HepG2 (cell line): ENCODE data around the gene TCEANC. TPM values are rescaled to one million over a fixed set of nuclear protein-coding genes. Genes with fewer than 3 reads are reported as not detected.
A peak's percentile ranks its signal among the peaks of the same experiment; 100 is the strongest.

Experiments used
- AKNA ChIP-seq: sonication (generic); formaldehyde crosslinking; IDR thresholded peaks from 2 replicates; pipeline ENCODE4 v1.4.0; 2020; ENCODE audit warnings: missing genetic modification reagents, borderline replicate concordance
- ATF2 ChIP-seq: sonication (generic); formaldehyde crosslinking; IDR thresholded peaks from 2 replicates; pipeline ENCODE4 v1.4.0; 2020; ENCODE audit warnings: missing genetic modification reagents
- CHD2 ChIP-seq: IDR thresholded peaks from 2 replicates; pipeline ENCODE4 v1.6.1; 2011; ENCODE audit warnings: low read depth, low read length, improper control_type of control experiment
- JARID2 ChIP-seq: sonication (generic); formaldehyde crosslinking; IDR thresholded peaks from 2 replicates; pipeline ENCODE4 v1.8.1; 2023; ENCODE audit warnings: missing genetic modification reagents, inconsistent platforms; ENCODE audit not compliant: insufficient replicate concordance
- JUND ChIP-seq: sonication (generic); formaldehyde crosslinking; IDR thresholded peaks from 2 replicates; pipeline ENCODE4 v1.8.0; 2022; ENCODE audit warnings: mild to moderate bottlenecking, missing genetic modification reagents
- MAF1 ChIP-seq: sonication (generic); formaldehyde crosslinking; IDR thresholded peaks from 2 replicates; pipeline ENCODE4 v1.5.0; 2020; ENCODE audit warnings: missing genetic modification reagents, borderline replicate concordance
- POGZ ChIP-seq: sonication (generic); formaldehyde crosslinking; IDR thresholded peaks from 2 replicates; pipeline ENCODE4 v1.4.0; 2020; ENCODE audit warnings: mild to moderate bottlenecking, missing genetic modification reagents
- RNF219 ChIP-seq: sonication (generic); formaldehyde crosslinking; IDR thresholded peaks from 2 replicates; pipeline ENCODE4 v1.5.0; 2020; ENCODE audit warnings: mild to moderate bottlenecking, missing genetic modification reagents
- RXRB ChIP-seq: IDR thresholded peaks from 2 replicates; pipeline ENCODE4 v1.6.1; 2016; ENCODE audit warnings: borderline replicate concordance, missing genetic modification reagents, missing compliant biosample characterization
- SNAPC2 ChIP-seq: sonication (generic); formaldehyde crosslinking; IDR thresholded peaks from 2 replicates; pipeline ENCODE4 v1.8.1; 2022; ENCODE audit warnings: mild to moderate bottlenecking, missing genetic modification reagents
- SUZ12 ChIP-seq: fragments of 150-350 bp; IDR thresholded peaks from 2 replicates; pipeline ENCODE4 v1.6.1; 2014; ENCODE audit warnings: low read depth, low read length
- TBX2 ChIP-seq: sonication (generic); formaldehyde crosslinking; IDR thresholded peaks from 2 replicates; pipeline ENCODE4 v1.5.0; 2020; ENCODE audit warnings: missing genetic modification reagents, mild to moderate bottlenecking, borderline replicate concordance
- THAP11 ChIP-seq: IDR thresholded peaks from 2 replicates; pipeline ENCODE4 v1.6.1; 2016; ENCODE audit warnings: missing biosample characterization, missing genetic modification reagents
- U2AF1 ChIP-seq: fragments of 200-400 bp; formaldehyde crosslinking; optimal IDR thresholded peaks from 2 replicates; pipeline ENCODE3; 2017; ENCODE audit warnings: mild to moderate bottlenecking, low read depth, low read length
- ZFAT ChIP-seq: sonication (generic); formaldehyde crosslinking; conservative IDR thresholded peaks from 2 replicates; pipeline ENCODE4 v1.8.1; 2023; ENCODE audit warnings: missing genetic modification reagents, inconsistent platforms
- ZNF180 ChIP-seq: sonication (generic); formaldehyde crosslinking; IDR thresholded peaks from 2 replicates; pipeline ENCODE4 v1.4.0; 2020; ENCODE audit warnings: low read depth, missing genetic modification reagents, borderline replicate concordance
- ZNF354B ChIP-seq: sonication (generic); formaldehyde crosslinking; IDR thresholded peaks from 2 replicates; pipeline ENCODE4 v1.8.0; 2022; ENCODE audit warnings: mild to moderate bottlenecking, missing genetic modification reagents
- ZNF44 ChIP-seq: sonication (generic); formaldehyde crosslinking; IDR thresholded peaks from 2 replicates; pipeline ENCODE4 v1.5.1; 2020; ENCODE audit warnings: mild to moderate bottlenecking, missing genetic modification reagents
- ZNF709 ChIP-seq: sonication (generic); formaldehyde crosslinking; IDR thresholded peaks from 2 replicates; pipeline ENCODE4 v1.5.0; 2020; ENCODE audit warnings: mild to moderate bottlenecking, missing genetic modification reagents
- ZNF737 ChIP-seq: sonication (generic); formaldehyde crosslinking; IDR thresholded peaks from 2 replicates; pipeline ENCODE4 v1.5.0; 2020; ENCODE audit warnings: missing genetic modification reagents, mild to moderate bottlenecking, borderline replicate concordance
- polyA plus RNA-seq, 8 experiments: library from polyadenylated mRNA; depleted of rRNA in 3 of 8; stranded (reverse) in 7 of 8; unstranded in 1 of 8; fragments of >200 nt; fragmentation: Illumina TruSeq in 4 of 8; extraction: Trizol in 4 of 8; gene quantifications; 2 replicates each; pipeline versions ENCODE4 v1.2.1 to v1.2.3, GENCODE V29; 2011 to 2016; ENCODE audit warnings: low read depth in 4 of 8, missing spikeins in 1 of 8, mixed read lengths in 1 of 8; ENCODE audit not compliant: insufficient read depth in 1 of 8
- total RNA-seq, 5 experiments: library from RNA; depleted of rRNA; stranded (reverse); fragments of >200 nt; fragmentation: Illumina TruSeq; extraction: Trizol; gene quantifications; 2 replicates each; pipeline ENCODE4 v1.2.3, GENCODE V29; 2016; ENCODE audit warnings: low read depth in 1 of 5

Gene TCEANC
- total and polyA plus RNA-seq, 2 of the 13 experiments (the other 11 are each of a cell fraction or from before 2014, with no cell fraction given): 0.51 to 0.97 TPM

GRCh38 chrX:13652850-13653693, at the start of gene TCEANC (continued):
- TF ChIP-seq RNF219 (CRISPR knock-in tag) (no peak), SUZ12 (no peak), ZNF44 (CRISPR knock-in tag) (no peak), U2AF1 (no peak), ATF2 (CRISPR knock-in tag) (no peak), POGZ (CRISPR knock-in tag) (no peak), RXRB (CRISPR knock-in tag) (no peak), MAF1 (CRISPR knock-in tag) (no peak), ZNF737 (no peak), CHD2 (no peak), SNAPC2 (CRISPR knock-in tag) (no peak), ZNF709 (no peak), ZFAT (CRISPR knock-in tag) (no peak), ZNF354B (CRISPR knock-in tag) (no peak), JUND (CRISPR knock-in tag) (0 out of 2 replicates have a peak, but pooled peaks have one; percentile 44), JARID2 (CRISPR knock-in tag) (no peak), AKNA (CRISPR knock-in tag) (no peak), THAP11 (CRISPR knock-in tag) (peak; percentile 79), ZNF180 (CRISPR knock-in tag) (no peak), TBX2 (CRISPR knock-in tag) (peak; percentile 34; the same call in 1 of the 2 replicates)
